ENCODE data around the gene IRF7. TPM values are rescaled to one million over a fixed set of nuclear protein-coding genes. Genes with fewer than 3 reads are reported as not detected.

Gene IRF7
- polyA plus RNA-seq (2012; ENCODE audit: low read depth, missing spikeins): 57.8 TPM

DNA sequence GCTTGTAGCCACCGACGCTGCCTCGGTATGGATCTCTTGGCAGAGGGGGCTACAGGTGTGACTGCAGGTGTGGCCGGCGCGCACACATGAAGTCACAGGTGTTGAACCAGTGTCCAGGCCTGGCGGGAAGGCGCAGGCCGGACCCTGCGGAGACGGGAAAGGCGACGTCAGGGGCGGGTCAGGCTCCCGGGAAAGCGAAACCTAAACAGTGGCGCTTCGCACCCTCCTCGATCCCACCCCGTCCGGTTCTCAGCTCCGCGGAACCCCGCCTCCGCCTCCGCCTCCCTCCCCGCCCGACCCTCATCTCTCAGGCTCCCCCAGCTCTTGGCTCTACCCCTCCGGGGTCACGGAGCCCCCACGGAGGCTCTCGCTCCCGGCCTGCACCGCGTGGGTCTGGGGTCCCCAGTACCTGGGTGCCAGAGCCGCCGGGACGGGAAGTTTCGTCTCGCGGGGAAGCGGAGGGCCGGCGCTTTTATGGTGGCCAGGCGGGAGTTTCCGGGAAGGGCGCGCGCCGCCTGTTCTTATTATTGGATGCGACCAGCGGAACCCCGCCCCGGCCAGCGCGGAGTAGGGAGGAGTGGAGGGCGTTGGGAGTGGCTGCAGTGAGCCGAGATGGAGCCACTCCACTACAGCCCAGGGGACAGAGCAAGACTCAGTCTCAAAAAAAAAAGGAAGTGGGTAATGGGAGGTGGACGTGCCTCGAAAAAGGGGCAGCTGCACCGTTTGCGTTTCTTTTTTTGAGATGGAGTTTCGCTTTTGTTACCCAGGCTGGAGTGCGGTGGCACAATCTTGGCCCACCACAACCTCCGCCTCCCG lies at the start of gene IRF7:
Gene IRF7, minus strand, starts transcription at position 447 of the 816 bp plus-strand sequence. CDS start 586 bp downstream, outside the sequence.
- peak; percentile 97 for FAIRE-seq
- TF ChIP-seq PAX5 (IDR thresholded peaks at IDR 0.05; ENCODE audit: insufficient read depth, low read length, severe bottlenecking): no peak
- TF ChIP-seq TAF1 (IDR thresholded peaks at IDR 0.05; ENCODE audit: low read depth, low read length): peak; percentile 58
- TF ChIP-seq POU2F2 (IDR thresholded peaks at IDR 0.05; ENCODE audit: low read depth, low read length): peak; percentile 5; the same call in 1 of the 2 replicates
- TF ChIP-seq SPI1 (IDR thresholded peaks at IDR 0.05; ENCODE audit: low read depth, low read length): peak; percentile 98
- peak; percentile 90 for TF ChIP-seq POLR2AphosphoS5 (IDR thresholded peaks at IDR 0.05; ENCODE audit: low read depth, low read length)
- peak; percentile 85 for TF ChIP-seq POLR2A (IDR thresholded peaks at IDR 0.05; ENCODE audit: low read depth, low read length)
- DNase-seq (ENCODE audit: insufficient read length, low spot score): peak; percentile 96

- DNase-seq (ENCODE audit: insufficient read length, low spot score): no peak
- TF ChIP-seq POU2F2 (IDR thresholded peaks at IDR 0.05; ENCODE audit: low read depth, low read length) (no peak), PAX5 (IDR thresholded peaks at IDR 0.05; ENCODE audit: insufficient read depth, low read length, severe bottlenecking) (no peak), POLR2A (IDR thresholded peaks at IDR 0.05; ENCODE audit: low read depth, low read length) (no peak), SPI1 (IDR thresholded peaks at IDR 0.05; ENCODE audit: low read depth, low read length) (no peak)
- FAIRE-seq: no peak
Observed at GRCh38 chr11:665062-665703, 49.4 kb upstream of the IRF7 start.

GRCh38 chr11:662689-663274 lies 47.0 kb upstream of the IRF7 start:
- DNase-seq (ENCODE audit: insufficient read length, low spot score) (peak; percentile 76), FAIRE-seq (peak; percentile 96)
- no peak for TF ChIP-seq POLR2AphosphoS5 (IDR thresholded peaks at IDR 0.05; ENCODE audit: low read depth, low read length)
- no peak for TF ChIP-seq SPI1 (IDR thresholded peaks at IDR 0.05; ENCODE audit: low read depth, low read length)
- TF ChIP-seq POU2F2 (IDR thresholded peaks at IDR 0.05; ENCODE audit: low read depth, low read length): no peak
- TF ChIP-seq POLR2A (IDR thresholded peaks at IDR 0.05; ENCODE audit: low read depth, low read length): no peak
- no peak for TF ChIP-seq PAX5 (IDR thresholded peaks at IDR 0.05; ENCODE audit: insufficient read depth, low read length, severe bottlenecking)
- no peak for TF ChIP-seq TAF1 (IDR thresholded peaks at IDR 0.05; ENCODE audit: low read depth, low read length)

DNA sequence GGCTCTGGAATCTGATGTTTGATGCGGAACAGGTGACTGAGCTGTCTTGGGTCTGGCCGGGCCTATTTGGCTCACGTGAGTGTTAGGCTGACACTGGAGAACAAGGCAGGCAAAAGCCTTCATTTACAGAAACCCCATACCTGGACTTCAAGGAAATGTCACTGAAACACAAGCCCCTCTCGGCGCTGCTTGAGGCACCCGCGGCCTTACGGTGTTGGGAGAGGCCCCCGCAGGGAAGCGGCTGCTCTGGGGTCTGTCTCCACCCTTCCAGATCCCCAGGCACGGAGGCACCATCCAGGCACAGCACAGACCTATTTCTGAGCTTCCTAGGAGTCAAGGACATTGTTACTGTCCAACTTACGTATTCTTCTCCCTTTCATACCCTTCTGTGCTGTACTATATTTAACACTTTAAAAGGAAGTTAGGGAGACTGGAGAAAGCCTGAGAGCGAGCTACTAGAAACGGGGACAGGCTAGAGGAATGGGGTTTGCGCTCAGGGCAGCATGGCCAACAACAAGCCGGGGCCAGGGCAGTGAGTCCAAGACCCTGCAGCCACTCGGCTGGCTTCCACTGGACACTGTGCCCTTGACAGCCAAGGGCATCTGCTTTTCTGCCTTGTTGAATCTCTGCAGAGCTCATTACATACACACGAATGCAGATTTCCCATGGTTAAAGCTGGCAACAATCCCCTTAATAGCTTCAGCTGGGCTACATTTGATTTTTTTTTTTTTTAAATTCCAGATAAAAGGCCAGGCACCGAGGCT lies 45.1 kb upstream of the IRF7 start:
- no peak for DNase-seq (ENCODE audit: insufficient read length, low spot score)

GRCh38 chr11:660281-660680 lies 44.5 kb upstream of the IRF7 start:
- FAIRE-seq: no peak
- no peak for TF ChIP-seq PAX5 (IDR thresholded peaks at IDR 0.05; ENCODE audit: insufficient read depth, low read length, severe bottlenecking)
- TF ChIP-seq POLR2AphosphoS5 (IDR thresholded peaks at IDR 0.05; ENCODE audit: low read depth, low read length): no peak
- no peak for TF ChIP-seq POLR2A (IDR thresholded peaks at IDR 0.05; ENCODE audit: low read depth, low read length)
- no peak for TF ChIP-seq SPI1 (IDR thresholded peaks at IDR 0.05; ENCODE audit: low read depth, low read length)
- TF ChIP-seq POU2F2 (IDR thresholded peaks at IDR 0.05; ENCODE audit: low read depth, low read length): no peak
- no peak for TF ChIP-seq TAF1 (IDR thresholded peaks at IDR 0.05; ENCODE audit: low read depth, low read length)
- no peak for DNase-seq (ENCODE audit: insufficient read length, low spot score)

More for the DNA sequence above, 45.1 kb upstream of the IRF7 start:
- TF ChIP-seq SPI1 (IDR thresholded peaks at IDR 0.05; ENCODE audit: low read depth, low read length): no peak
- TF ChIP-seq TAF1 (IDR thresholded peaks at IDR 0.05; ENCODE audit: low read depth, low read length): no peak
- no peak for TF ChIP-seq POLR2AphosphoS5 (IDR thresholded peaks at IDR 0.05; ENCODE audit: low read depth, low read length)
- TF ChIP-seq POLR2A (IDR thresholded peaks at IDR 0.05; ENCODE audit: low read depth, low read length): no peak
- no peak for TF ChIP-seq POU2F2 (IDR thresholded peaks at IDR 0.05; ENCODE audit: low read depth, low read length)
- no peak for TF ChIP-seq PAX5 (IDR thresholded peaks at IDR 0.05; ENCODE audit: insufficient read depth, low read length, severe bottlenecking)
- FAIRE-seq: no peak

DNA sequence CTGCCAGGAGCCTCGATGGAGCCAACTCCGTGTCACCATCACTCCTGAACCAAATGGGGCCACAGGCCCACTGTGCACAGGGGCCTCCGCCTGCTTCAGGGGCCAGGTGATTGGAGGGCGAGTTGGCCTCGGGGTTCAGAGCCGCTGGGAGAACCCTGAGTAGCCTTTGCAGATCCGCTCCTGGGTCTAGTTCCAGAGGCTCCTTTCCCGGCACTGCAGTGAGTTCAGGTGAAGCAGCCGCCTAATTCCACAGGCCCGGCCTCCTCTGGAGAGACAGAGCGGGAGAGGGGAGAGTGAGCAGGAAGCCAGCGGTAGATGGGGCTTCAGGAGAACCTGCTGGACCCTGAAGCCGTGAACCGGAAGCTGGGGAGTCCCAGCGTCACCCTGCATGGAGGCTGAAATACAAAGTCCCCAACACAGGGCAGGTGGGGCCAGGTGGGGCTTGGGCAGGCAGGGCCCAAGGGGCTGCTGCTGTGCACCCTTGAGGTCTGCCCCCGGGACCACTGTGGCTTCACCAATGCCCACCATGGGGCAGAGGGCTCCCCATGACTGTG lies 43.9 kb upstream of the IRF7 start:
- TF ChIP-seq POU2F2 (IDR thresholded peaks at IDR 0.05; ENCODE audit: low read depth, low read length) (no peak), TAF1 (IDR thresholded peaks at IDR 0.05; ENCODE audit: low read depth, low read length) (no peak), POLR2A (IDR thresholded peaks at IDR 0.05; ENCODE audit: low read depth, low read length) (no peak), PAX5 (IDR thresholded peaks at IDR 0.05; ENCODE audit: insufficient read depth, low read length, severe bottlenecking) (no peak), SPI1 (IDR thresholded peaks at IDR 0.05; ENCODE audit: low read depth, low read length) (no peak), POLR2AphosphoS5 (IDR thresholded peaks at IDR 0.05; ENCODE audit: low read depth, low read length) (no peak)
- no peak for DNase-seq (ENCODE audit: insufficient read length, low spot score)
- no peak for FAIRE-seq

DNA sequence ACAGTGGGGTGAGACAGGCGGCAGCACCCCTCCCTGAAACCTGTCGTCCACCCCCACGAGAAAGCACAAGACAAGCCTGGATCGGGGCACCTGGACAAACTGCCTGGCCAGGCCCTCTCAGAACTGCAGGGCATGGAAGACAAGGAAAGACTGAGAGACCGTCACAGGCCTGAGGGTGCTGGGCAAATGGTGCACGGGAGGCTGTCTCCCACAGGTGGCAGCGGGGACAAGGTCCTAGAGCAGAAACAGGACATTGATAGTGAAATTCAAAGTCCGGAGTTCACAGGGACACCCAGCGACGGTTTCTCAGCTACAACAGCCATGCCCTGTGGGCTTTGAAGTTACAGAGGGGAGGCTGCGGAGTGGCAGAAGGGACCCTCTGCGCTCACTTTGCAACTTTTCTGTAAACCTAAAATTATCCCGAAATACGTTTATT lies 42.0 kb upstream of the IRF7 start:
- no peak for FAIRE-seq

DNA sequence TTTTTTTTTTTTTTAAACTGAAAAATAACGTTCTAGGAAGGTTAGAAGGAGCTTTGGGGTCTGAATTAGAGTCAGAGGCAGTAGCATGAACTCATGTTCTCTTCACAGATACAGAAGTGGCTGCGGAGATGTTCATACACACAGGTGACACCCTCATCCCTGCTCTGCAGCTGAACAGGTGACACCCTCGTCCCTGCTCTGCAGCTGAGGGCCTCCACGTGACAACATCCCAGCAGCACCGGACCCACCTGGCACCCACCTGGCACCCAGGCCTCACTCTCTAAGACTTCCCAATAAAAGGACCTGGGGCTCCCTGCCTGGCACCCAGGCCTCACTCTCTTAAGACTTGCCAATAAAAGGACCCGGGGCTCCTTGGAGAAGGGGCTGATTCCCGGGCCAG lies 41.1 kb upstream of the IRF7 start:
- DNase-seq (ENCODE audit: insufficient read length, low spot score): no peak
- FAIRE-seq: no peak
- TF ChIP-seq POU2F2 (IDR thresholded peaks at IDR 0.05; ENCODE audit: low read depth, low read length) (no peak), SPI1 (IDR thresholded peaks at IDR 0.05; ENCODE audit: low read depth, low read length) (no peak), POLR2A (IDR thresholded peaks at IDR 0.05; ENCODE audit: low read depth, low read length) (no peak), PAX5 (IDR thresholded peaks at IDR 0.05; ENCODE audit: insufficient read depth, low read length, severe bottlenecking) (no peak), TAF1 (IDR thresholded peaks at IDR 0.05; ENCODE audit: low read depth, low read length) (no peak), POLR2AphosphoS5 (IDR thresholded peaks at IDR 0.05; ENCODE audit: low read depth, low read length) (no peak)

More for the DNA sequence above, 42.0 kb upstream of the IRF7 start:
- TF ChIP-seq PAX5 (IDR thresholded peaks at IDR 0.05; ENCODE audit: insufficient read depth, low read length, severe bottlenecking): no peak
- TF ChIP-seq SPI1 (IDR thresholded peaks at IDR 0.05; ENCODE audit: low read depth, low read length): no peak
- TF ChIP-seq POLR2A (IDR thresholded peaks at IDR 0.05; ENCODE audit: low read depth, low read length): no peak
- no peak for TF ChIP-seq TAF1 (IDR thresholded peaks at IDR 0.05; ENCODE audit: low read depth, low read length)
- no peak for TF ChIP-seq POU2F2 (IDR thresholded peaks at IDR 0.05; ENCODE audit: low read depth, low read length)
- TF ChIP-seq POLR2AphosphoS5 (IDR thresholded peaks at IDR 0.05; ENCODE audit: low read depth, low read length): no peak
- no peak for DNase-seq (ENCODE audit: insufficient read length, low spot score)

All from GM12891 (cell line).